Activated CD4-positive, CD25-positive, alpha-beta regulatory T cell treated with anti-CD3 and anti-CD28 coated beads, Interleukin-2, amount 50 U/mL, for 72 hours (primary cell): Measurements from ENCODE around the gene CPED1.
"Not testable (repeated sequence)": the region's sequence is repeated elsewhere in the genome, so short reads cannot be mapped to it uniquely, and the experiment has no call there.

Experiments used
- DNase-seq: peaks from one replicate; pipeline ENCODE4 v3.0.0; 2021

Gene CPED1

GRCh38 chr7:120981888-120982615 is 6.5 kb upstream of the CPED1 start:
- DNase-seq: no peak

- DNase-seq: not testable (repeated sequence)
Measured at GRCh38 chr7:120983592-120983991, 4.9 kb upstream of the CPED1 start.

- DNase-seq: no peak
Measured at GRCh38 chr7:120984406-120984805, 4.1 kb upstream of the CPED1 start.

- no peak for DNase-seq
Measured at GRCh38 chr7:120985130-120985758, 3.3 kb upstream of the CPED1 start.

GRCh38 chr7:120985839-120986238 is 2.7 kb upstream of the CPED1 start:
- no peak for DNase-seq

GRCh38 chr7:120986650-120987049 is 1.9 kb upstream of the CPED1 start:
- DNase-seq: no peak

- DNase-seq: no peak
Measured at GRCh38 chr7:120987280-120987679, 1.2 kb upstream of the CPED1 start.

- DNase-seq: peak; percentile 76
Measured at GRCh38 chr7:120987683-120988590, 574 bp upstream of the CPED1 start.

GRCh38 chr7:120989257-120990220 is 1.0 kb downstream of the CPED1 start:
- DNase-seq: no peak

GRCh38 chr7:120990468-120991118 is 2.1 kb downstream of the CPED1 start:
- no peak for DNase-seq

- DNase-seq: no peak
Measured at GRCh38 chr7:120991161-120991560, 2.6 kb downstream of the CPED1 start.

- no peak for DNase-seq
Measured at GRCh38 chr7:120991581-120991980, 3.1 kb downstream of the CPED1 start.

- no peak for DNase-seq
Measured at GRCh38 chr7:120992272-120992964, 3.9 kb downstream of the CPED1 start.

- DNase-seq: no peak
Measured at GRCh38 chr7:120992965-120993494, 4.5 kb downstream of the CPED1 start.

GRCh38 chr7:120993553-120994191 is 5.2 kb downstream of the CPED1 start:
- DNase-seq: no peak

GRCh38 chr7:120994512-120995410 is 6.2 kb downstream of the CPED1 start:
- no peak for DNase-seq

- no peak for DNase-seq
Measured at GRCh38 chr7:120995654-120996053, 7.1 kb downstream of the CPED1 start.

GRCh38 chr7:120996333-120996987 is 7.9 kb downstream of the CPED1 start:
- DNase-seq: no peak

GRCh38 chr7:120996988-120997345 is 8.5 kb downstream of the CPED1 start:
- no peak for DNase-seq
